C4-2B (cell line): Measurements from ENCODE around the gene PI16.

Source experiments
- CTCF ChIP-seq: fragments of 450-650 bp; conservative IDR thresholded peaks from 2 replicates; pipeline ENCODE4 v1.5.1; 2017; ENCODE audit warnings: mild to moderate bottlenecking
- ZFX ChIP-seq: fragments of 450-650 bp; IDR thresholded peaks from 2 replicates; pipeline ENCODE4 v1.6.1; 2017

GRCh38 chr6:36936824-36937223 is 17.7 kb upstream of the PI16 start:
- TF ChIP-seq CTCF (no peak), ZFX (no peak)
